Measurements from ENCODE around the gene HBD.

GRCh38 chr11:5282628-5283027 lies 48.3 kb upstream of the HBD start:
- TF ChIP-seq CTCF (IDR thresholded peaks at IDR 0.05) = no peak
- TF ChIP-seq POLR2AphosphoS5 (IDR thresholded peaks at IDR 0.05) = no peak

Measured in breast epithelium (tissue), 3 donors.